Retinal pigment epithelial cell (primary cell): ENCODE measurements around the gene SLC10A1.

Experiments
- DNase-seq: peaks from one replicate; pipeline ENCODE4 v3.0.0-alpha.2; 2010; ENCODE audit warnings: low read depth
- H3K4me3 ChIP-seq: 2 replicates; pipeline ENCODE4 v1.5.1; 2011; ENCODE audit warnings: mild to moderate bottlenecking, low read length, control low read depth, moderate library complexity
- TF ChIP-seq, protein P1 (sequence below): conservative IDR thresholded peaks from 2 replicates; pipeline ENCODE4 v1.5.1; 2011; ENCODE audit warnings: low read depth, low read length, control low read depth, inconsistent platforms

The SLC10A1 gene

DNA sequence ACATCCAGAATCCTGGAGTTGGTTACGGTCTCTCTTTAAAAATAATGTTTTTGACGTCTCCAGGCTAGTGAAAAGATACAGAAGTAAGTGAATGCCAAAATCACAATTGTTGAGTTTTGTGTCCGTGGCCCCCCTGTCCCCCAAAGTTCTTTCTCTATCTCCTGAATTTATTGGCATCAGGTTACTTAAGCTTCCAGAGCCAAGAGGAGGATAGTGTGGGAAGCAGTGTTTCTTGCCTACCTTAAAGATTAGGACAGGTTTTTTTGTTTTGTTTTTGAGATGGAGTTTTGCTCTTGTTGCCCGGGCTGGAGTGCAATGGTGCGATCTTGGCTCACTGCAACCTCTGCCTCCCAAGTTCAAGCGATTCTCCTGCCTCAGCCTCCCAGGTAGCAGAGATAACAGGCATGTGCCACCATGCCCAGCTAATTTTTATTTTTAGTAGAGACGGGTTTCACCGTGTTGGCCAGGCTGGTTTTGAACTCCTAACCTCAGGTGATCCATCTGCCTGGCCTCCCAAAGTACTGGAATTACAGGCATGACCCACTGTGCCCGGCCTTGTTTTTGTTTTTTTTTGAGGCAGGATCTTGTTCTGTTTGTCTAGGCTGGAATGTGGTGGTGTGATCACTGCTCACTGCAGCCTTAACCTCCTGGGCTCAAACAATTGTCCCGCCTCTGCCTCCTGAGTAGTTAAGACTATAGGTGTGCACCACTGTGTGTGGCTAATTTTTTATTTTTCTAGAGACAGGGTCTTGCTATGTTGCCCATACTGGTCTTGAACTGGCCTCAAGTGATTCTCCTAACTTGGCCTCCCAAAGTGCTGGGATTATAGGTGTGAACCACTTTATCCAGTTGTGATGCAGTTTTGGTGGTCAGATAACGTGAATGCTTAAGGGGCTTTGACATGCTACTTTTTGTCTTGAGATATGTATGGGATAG, 24.7 kb downstream of the SLC10A1 start:
- no peak overlapping the region for H3K4me3 ChIP-seq
- TF ChIP-seq, protein P1, sequence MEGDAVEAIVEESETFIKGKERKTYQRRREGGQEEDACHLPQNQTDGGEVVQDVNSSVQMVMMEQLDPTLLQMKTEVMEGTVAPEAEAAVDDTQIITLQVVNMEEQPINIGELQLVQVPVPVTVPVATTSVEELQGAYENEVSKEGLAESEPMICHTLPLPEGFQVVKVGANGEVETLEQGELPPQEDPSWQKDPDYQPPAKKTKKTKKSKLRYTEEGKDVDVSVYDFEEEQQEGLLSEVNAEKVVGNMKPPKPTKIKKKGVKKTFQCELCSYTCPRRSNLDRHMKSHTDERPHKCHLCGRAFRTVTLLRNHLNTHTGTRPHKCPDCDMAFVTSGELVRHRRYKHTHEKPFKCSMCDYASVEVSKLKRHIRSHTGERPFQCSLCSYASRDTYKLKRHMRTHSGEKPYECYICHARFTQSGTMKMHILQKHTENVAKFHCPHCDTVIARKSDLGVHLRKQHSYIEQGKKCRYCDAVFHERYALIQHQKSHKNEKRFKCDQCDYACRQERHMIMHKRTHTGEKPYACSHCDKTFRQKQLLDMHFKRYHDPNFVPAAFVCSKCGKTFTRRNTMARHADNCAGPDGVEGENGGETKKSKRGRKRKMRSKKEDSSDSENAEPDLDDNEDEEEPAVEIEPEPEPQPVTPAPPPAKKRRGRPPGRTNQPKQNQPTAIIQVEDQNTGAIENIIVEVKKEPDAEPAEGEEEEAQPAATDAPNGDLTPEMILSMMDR: no peak
- no peak for DNase-seq

DNA sequence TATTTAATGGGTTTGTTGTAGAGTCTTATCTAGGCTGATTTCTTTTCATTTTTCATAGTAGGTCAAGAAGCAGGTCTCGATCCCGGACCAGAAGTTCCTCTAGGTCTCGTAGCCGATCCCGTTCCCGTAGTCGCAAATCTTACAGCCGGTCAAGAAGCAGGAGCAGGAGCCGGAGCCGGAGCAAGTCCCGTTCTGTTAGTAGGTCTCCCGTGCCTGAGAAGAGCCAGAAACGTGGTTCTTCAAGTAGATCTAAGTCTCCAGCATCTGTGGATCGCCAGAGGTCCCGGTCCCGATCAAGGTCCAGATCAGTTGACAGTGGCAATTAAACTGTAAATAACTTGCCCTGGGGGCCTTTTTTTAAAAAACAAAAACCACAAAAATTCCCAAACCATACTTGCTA, 25.9 kb downstream of the SLC10A1 start:
- H3K4me3 ChIP-seq: no peak overlapping the region
- DNase-seq: no peak
- TF ChIP-seq, protein P1: no peak

DNA sequence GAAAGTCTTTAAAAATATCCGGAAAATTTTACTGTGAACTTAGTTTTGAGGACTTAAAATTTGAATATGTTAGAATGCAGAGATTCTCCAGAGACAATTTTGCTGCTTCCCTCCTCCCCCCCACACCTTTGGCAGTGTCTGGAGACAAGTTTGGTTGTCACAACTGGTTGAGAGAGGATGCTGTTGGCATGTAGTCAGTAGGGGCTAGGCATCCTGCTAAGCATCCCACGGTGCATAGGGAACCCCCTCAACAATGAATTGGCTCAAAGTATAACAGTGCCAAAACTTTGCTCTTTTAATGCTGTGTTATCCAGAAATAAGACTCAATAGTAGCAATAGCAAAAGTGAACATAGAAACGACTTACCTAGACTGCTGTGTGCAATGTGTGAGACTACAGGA, 26.5 kb downstream of the SLC10A1 start:
- H3K4me3 ChIP-seq: no peak overlapping the region
- DNase-seq: no peak
- TF ChIP-seq, protein P1: no peak

DNA sequence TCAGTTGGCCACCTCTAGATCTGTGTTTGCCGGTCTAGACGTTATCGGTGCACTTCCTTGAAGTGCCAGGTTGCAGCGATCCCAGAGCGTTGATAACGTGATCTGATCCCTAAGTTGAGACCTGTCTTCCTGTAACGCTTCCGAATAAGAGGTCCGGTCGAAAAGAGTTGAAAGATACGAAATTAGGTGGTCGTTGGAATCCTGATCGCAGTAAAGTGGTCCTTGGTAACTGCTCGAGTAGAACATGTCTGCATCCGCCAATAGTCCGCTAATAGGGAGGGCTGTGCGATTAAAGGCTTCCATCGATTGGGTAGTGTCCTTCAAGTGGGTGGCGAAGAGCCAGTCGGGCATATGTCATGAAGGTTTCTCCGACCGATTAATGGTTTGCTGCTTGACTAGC, 27.4 kb downstream of the SLC10A1 start:
- peak overlapping the region; percentile 4 for H3K4me3 ChIP-seq
- no peak for DNase-seq
- TF ChIP-seq, protein P1: no peak

DNA sequence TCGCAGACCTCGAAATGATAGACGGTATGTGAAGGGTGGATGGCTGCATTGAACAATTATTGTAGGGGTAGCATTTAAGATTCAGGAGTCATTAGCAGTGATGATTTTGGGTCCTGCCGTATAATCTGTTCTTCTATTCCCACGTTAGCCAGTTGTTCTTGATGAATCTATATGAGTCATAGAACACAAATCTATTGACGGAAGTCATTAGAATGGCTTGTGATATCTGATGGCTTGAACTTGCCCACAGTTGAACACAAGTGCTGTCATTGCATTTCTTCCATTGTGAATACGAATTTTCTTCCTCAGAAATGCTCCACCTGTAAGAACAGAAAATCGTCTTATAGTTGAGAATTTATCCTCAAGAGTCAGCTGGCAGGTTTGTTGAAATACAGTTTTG, 28.2 kb downstream of the SLC10A1 start:
- no peak for DNase-seq
- TF ChIP-seq, protein P1: no peak
- peak overlapping the region; percentile 91 for H3K4me3 ChIP-seq

DNA sequence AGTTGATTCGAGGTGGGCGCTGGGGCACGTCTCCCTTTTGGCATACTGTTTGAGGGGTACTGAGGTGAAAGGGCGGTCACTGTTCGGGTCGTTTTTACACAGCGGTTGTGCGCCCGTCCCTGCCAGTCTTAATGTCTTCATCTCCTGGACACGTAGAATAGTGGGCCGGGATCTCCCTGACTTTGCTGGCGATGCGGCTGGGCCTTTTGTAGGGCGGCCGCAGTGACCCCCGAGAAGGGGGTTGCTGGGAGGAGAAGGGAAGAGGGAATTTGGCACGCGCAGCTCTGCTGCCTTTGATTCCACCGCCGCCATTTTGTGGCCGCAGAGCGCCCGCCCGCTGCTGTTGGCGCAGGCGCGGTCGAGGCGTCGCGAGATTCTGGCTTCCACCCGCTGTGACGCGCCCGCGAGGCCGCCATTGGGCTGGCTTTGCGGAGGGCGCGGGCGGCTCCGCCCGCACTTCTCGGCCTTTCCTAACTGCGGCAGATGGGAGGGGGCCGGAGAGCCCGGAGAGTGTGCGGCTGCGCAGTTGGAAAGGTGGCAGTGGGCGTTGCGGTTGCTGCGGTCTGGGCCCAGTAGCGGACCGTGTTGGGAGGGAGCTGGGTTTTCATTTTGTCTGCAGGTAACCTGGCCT, 29.6 kb downstream of the SLC10A1 start:
- peak overlapping the region; percentile 91 for H3K4me3 ChIP-seq
- peak; percentile 75 for DNase-seq
- TF ChIP-seq, protein P1: no peak

DNA sequence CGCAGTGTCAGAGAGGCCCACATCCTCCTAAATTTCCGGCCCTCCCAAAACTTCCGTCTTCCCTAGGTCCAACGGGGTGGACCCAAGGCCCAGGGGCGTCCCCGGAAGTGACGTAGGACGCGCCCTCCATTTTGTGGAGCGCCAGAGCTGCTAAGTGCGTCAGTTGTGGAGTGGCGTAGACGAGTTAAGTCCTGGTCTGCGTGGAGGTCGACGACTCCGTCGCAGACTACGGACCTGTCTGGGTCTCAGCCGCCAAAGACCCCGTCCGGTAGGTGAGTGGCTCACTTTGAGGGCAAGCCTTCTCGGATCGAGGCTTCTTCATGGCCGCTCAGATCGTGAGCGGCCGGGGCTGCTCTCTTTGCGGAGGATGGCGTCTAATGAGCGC, 30.1 kb downstream of the SLC10A1 start, which contains the start of gene SRSF5:
Gene SRSF5, plus strand, starts transcription at position 159 of the 385 bp plus-strand sequence. CDS start 1,015 bp downstream, outside the sequence.
- H3K4me3 ChIP-seq: peak within 1 kb of the TSS; percentile 91
- DNase-seq: peak; percentile 79
- TF ChIP-seq, protein P1: no peak
